Measurements from ENCODE around the gene MRPL33.

DNA sequence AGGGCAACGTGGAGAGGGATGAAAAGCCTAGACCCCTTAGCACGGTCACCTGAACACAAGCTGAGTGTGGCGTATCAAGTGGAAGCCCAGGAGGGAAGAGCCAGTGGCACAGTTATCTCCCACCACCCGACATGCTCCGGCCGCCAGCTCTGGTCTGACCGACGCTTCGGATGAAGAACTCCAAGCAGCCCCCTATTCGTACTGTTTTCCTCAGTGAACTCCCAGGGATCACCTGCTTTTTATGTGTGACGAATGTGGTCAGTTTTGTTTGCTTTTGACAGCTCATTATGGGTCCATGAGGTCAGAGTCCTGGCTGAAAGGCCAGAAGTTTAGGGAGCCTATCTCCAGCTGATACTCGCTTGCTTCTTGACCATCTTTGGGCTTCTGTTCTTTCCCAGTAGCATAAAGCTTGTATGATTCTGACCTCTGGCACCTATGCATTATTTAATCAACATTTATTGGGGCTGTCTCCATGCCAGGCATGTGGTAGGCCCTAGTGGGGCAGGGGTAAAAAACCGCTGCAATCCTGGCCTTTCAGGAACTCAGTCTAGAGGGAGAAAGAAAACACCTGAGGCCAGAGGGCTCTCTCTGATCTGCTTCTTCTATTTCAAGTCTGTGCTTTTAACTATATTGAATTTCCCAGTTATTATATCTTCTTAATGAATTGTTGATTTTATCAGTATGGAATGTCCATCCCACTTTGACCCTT, 33.0 kb upstream of the MRPL33 start:
- TF ChIP-seq POLR2A (IDR thresholded peaks at IDR 0.05; ENCODE audit: low read length) (no peak), GATA1 (IDR thresholded peaks at IDR 0.05; ENCODE audit: low read depth, low read length) (no peak)
